Lung (tissue), 12 donors: Measurements from ENCODE around the gene ZDHHC22. TPM values are rescaled to one million over a fixed set of nuclear protein-coding genes. Genes with fewer than 3 reads are reported as not detected.

Experiments used
- ATAC-seq: fragments of 200-7000 bp; cut with Tn5 transposase; one replicate; pipeline ENCODE4 v1.9.1; 2020; ENCODE audit warnings: moderate number of reproducible peaks; ENCODE audit not compliant: insufficient read depth, low FRiP score
- DNase-seq, 3 donors: peaks; one replicate each; pipeline ENCODE4 v3.0.0-alpha.2; 2013 to 2017
- H3K27ac ChIP-seq, 2 donors: one replicate each; pipeline ENCODE4 v1.5.1; 2013; ENCODE audit warnings: mild to moderate bottlenecking in 2 of 2, moderate library complexity in 2 of 2, control low read depth in 1 of 2, inconsistent platforms in 1 of 2, low read depth in 1 of 2, low read length in 1 of 2
- H3K27me3 ChIP-seq, 3 donors: one replicate each; pipeline ENCODE4 v1.5.1; 2013; ENCODE audit warnings: low read length in 2 of 3; ENCODE audit not compliant: control insufficient read depth in 3 of 3, insufficient read depth in 3 of 3
- H3K36me3 ChIP-seq, 4 donors: one replicate each; pipeline ENCODE4 v1.5.1; 2013; ENCODE audit warnings: low read length in 4 of 4, mild to moderate bottlenecking in 1 of 4, moderate library complexity in 1 of 4; ENCODE audit not compliant: control insufficient read depth in 4 of 4, insufficient read depth in 4 of 4
- H3K4me1 ChIP-seq, 5 donors: one replicate each; pipeline ENCODE4 v1.5.1; 2013; ENCODE audit warnings: low read length in 5 of 5, mild to moderate bottlenecking in 2 of 5, moderate library complexity in 1 of 5; ENCODE audit not compliant: control insufficient read depth in 5 of 5, insufficient read depth in 5 of 5
- H3K4me3 ChIP-seq: one replicate; pipeline ENCODE4 v1.5.1; 2013; ENCODE audit warnings: mild to moderate bottlenecking, control low read depth, moderate library complexity
- H3K9ac ChIP-seq, 2 donors: one replicate each; pipeline ENCODE4 v1.5.1; 2013; ENCODE audit warnings: low read length in 2 of 2, control low read depth in 1 of 2; ENCODE audit not compliant: insufficient read depth in 1 of 2
- H3K9me3 ChIP-seq, 4 donors: one replicate each; pipeline ENCODE4 v1.5.1; 2013; ENCODE audit warnings: low read length in 3 of 4, mild to moderate bottlenecking in 1 of 4, moderate library complexity in 1 of 4; ENCODE audit not compliant: control insufficient read depth in 4 of 4, insufficient read depth in 3 of 4
- CTCF ChIP-seq: IDR thresholded peaks from 2 replicates; pipeline ENCODE4 v1.5.1; 2012; ENCODE audit warnings: mild to moderate bottlenecking; ENCODE audit errors: control extremely low read depth, extremely low read depth
- WGBS, 2 donors: extraction: QIAGEN DNeasy Blood & Tissue Kit; methylation state at CpG; one replicate each; pipeline ENCODE4 v1.1.7; 2013; 5-methylcytosine and 5-hydroxymethylcytosine counted together
- polyA plus RNA-seq, 2 donors: library from polyadenylated mRNA; stranded (reverse); fragments of 200-250 nt; gene quantifications; one replicate each; pipeline ENCODE4 v1.2.1, GENCODE V29; 2013
- total RNA-seq, 2 donors: library from RNA; depleted of rRNA in 1 of 2; stranded (reverse); fragments of >200 nt in 1 of 2; gene quantifications; one replicate each; pipeline ENCODE4 v1.2.1, GENCODE V29; 2014 to 2021
- donor health status: control.
- donor health status: control.
- donor health status: Bipolar disorder and iron deficiency.
- donor health status: healthy.
- donor health status: DM: yes; HTN: yes; CAD: no.

Gene ZDHHC22
- total and polyA plus RNA-seq, 4 donors: 0.02 TPM; not detected in 3

DNA sequence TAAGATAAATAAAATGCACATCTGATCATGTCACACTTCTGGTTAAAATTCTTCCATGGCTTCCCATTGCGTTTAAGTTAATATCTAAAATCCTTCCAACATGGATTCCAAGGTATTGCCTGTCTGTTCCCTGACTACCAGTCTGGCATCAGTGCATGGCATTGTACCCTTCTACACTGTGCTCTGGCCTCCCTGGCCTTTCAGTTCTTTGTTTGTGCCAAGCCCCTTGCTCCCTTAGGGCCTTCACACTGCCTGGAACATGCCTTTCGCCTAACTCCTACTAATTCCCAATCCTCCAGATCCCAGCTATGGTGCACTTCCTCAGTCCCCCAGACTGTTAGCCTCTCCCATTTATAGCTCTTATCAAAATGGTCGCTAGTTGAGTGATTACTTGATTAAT lies 37.2 kb downstream of the ZDHHC22 start:
- no peak overlapping the region for H3K9ac ChIP-seq
- ATAC-seq (no peak), DNase-seq (no peak)
- TF ChIP-seq CTCF: no peak
- peak overlapping the region in 1 of 2 donors; percentile 26 for H3K27ac ChIP-seq
- no peaks in the 10 kb centered on the region for H3K27me3 ChIP-seq
- H3K9me3 ChIP-seq: no peaks in the 10 kb centered on the region
- H3K36me3 ChIP-seq: peaks cover 2 to 6% (median 5%) of the 10 kb centered on the region in 4 donors
- peaks cover 0 to 28% (median 5%) of the 10 kb centered on the region in 5 donors for H3K4me1 ChIP-seq
- no peak overlapping the region for H3K4me3 ChIP-seq
- 85 to 92% methylated on average over 3 of the region's 3 CpGs for WGBS, 2 donors

DNA sequence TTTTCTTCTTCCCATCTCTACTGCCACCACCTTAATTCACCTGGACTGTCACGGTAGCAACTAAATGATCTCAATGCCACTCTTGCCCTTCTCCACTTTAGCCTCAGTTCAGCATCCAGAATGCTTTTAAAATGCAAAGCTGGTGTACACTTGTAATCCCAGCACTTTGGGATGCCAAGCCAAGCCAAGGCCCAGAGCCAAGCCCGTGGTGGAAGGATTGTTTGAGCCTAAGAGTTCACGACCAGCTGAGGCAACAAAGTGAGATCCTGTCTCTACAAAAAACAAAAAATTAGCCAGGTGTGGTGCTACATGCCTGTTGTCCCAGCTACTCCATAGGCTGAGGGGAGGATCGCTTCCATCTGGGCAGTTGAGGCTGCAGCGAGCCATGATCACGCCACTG lies 37.6 kb downstream of the ZDHHC22 start:
- Histone ChIP-seq H3K9ac (no peak overlapping the region), H3K4me3 (no peak overlapping the region), H3K27me3 (no peaks in the 10 kb centered on the region), H3K4me1 (peaks cover 0 to 28% (median 9%) of the 10 kb centered on the region in 5 donors), H3K9me3 (no peaks in the 10 kb centered on the region), H3K27ac (no peak overlapping the region), H3K36me3 (peaks cover 2 to 6% (median 5%) of the 10 kb centered on the region in 4 donors)
- WGBS, 2 donors: 90 to 96% methylated on average over 6 of the region's 6 CpGs
- ATAC-seq (no peak), DNase-seq (no peak)
- no peak for TF ChIP-seq CTCF

DNA sequence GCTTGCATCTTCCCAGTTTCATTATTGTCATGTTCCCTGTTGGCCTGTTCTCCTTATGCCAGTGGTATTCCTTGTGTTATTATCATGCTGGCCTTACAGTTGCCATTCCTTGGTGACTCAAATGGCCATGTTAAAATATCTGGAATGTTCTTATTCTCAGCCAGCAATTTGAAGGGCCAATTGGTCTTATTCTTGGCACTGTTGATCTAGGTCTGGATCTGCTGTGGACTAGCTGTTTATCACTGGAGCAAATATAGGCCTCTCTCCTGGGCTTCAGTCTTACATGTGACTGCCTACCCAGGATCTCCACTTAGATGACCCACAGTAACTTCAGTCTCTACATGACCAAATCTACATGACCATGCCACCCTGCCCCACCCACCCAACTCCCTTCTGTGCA lies 38.1 kb downstream of the ZDHHC22 start:
- Histone ChIP-seq H3K27ac (no peak overlapping the region), H3K9ac (no peak overlapping the region), H3K27me3 (no peaks in the 10 kb centered on the region), H3K4me1 (peaks cover 0 to 28% (median 12%) of the 10 kb centered on the region in 5 donors), H3K4me3 (no peak overlapping the region), H3K36me3 (peaks cover 2 to 6% (median 4%) of the 10 kb centered on the region in 4 donors), H3K9me3 (no peaks in the 10 kb centered on the region)
- TF ChIP-seq CTCF: no peak
- no peak for ATAC-seq
- DNase-seq: no peak

GRCh38 chr14:77102154-77102553 lies 39.4 kb downstream of the ZDHHC22 start:
- H3K4me1 ChIP-seq: peaks cover 0 to 29% (median 13%) of the 10 kb centered on the region in 5 donors
- no peaks in the 10 kb centered on the region for H3K9me3 ChIP-seq
- no peak overlapping the region for H3K27ac ChIP-seq
- no peak overlapping the region for H3K4me3 ChIP-seq
- H3K27me3 ChIP-seq: no peaks in the 10 kb centered on the region
- H3K36me3 ChIP-seq: peaks cover 0 to 6% (median 1%) of the 10 kb centered on the region in 4 donors
- WGBS, 2 donors: 85 to 87% methylated on average over 4 of the region's 4 CpGs
- ATAC-seq (no peak), DNase-seq (no peak)
- no peak overlapping the region for H3K9ac ChIP-seq
- TF ChIP-seq CTCF: no peak
